Activated naive CD8-positive, alpha-beta T cell treated with anti-CD3 and anti-CD28 coated beads for 36 hours (primary cell): ENCODE data around the gene EIF2S2. TPM values are rescaled to one million over a fixed set of nuclear protein-coding genes. Genes with fewer than 3 reads are reported as not detected.

Experiments
- DNase-seq: peaks from one replicate; pipeline ENCODE4 v3.0.0; 2021
- H3K27ac Mint-ChIP-seq: one replicate; pipeline ENCODE4 v1.8.0; 2022; ENCODE audit warnings: mild to moderate bottlenecking, moderate library complexity, mixed read lengths
- H3K27me3 Mint-ChIP-seq: one replicate; pipeline ENCODE4 v1.8.0; 2022; ENCODE audit warnings: mild to moderate bottlenecking, mixed read lengths
- H3K36me3 Mint-ChIP-seq: one replicate; pipeline ENCODE4 v1.8.0; 2021; ENCODE audit warnings: mild to moderate bottlenecking, mixed read lengths
- H3K4me1 Mint-ChIP-seq: one replicate; pipeline ENCODE4 v1.8.0; 2021; ENCODE audit warnings: mixed read lengths
- H3K4me3 Mint-ChIP-seq: one replicate; pipeline ENCODE4 v1.8.0; 2022; ENCODE audit warnings: mild to moderate bottlenecking, moderate library complexity, mixed read lengths
- H3K9me3 Mint-ChIP-seq: one replicate; pipeline ENCODE4 v1.8.0; 2022; ENCODE audit warnings: mixed read lengths
- total RNA-seq, 2 experiments: library from RNA; stranded (reverse); gene quantifications; one replicate each; pipeline ENCODE4 v1.2.3, GENCODE V29; 2021

EIF2S2 gene
- total RNA-seq, 2 experiments from 2014 or later = 177 to 179 TPM

- H3K27me3 Mint-ChIP-seq = no peaks in the 10 kb centered on the region
- H3K27ac Mint-ChIP-seq = peak overlapping the region; percentile 35
- DNase-seq = no peak
Observed at GRCh38 chr20:34068001-34068400, 44.0 kb downstream of the EIF2S2 start.

DNA sequence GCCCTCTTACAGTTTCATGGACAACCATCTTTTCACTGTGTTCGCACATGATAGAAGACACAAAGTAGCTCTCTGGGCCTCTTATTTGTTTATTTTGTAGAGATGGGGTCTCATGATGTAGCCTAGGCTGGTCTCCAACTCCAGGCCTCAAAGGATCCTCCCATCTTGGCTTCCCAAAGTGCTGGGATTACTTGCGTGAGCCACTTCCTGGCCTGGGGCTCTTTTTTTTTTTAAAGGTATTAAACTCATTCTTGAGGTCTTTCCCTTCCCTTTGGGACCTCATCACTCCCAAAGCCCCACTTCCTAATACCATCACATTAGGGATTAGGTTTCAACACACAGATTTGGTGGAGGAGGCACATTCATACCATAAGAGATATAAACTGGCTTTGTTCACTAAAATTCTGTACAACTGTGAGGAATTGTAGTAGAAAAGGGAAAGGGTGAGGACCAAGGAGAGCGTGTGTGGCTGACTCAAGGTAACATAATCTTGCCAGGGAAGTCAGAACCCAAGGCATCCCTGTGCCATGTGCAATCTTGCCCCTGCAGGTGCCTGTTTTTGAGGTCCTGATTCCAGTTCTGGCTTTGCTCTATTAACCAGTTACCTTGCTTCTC, 45.5 kb downstream of the EIF2S2 start:
- Mint-ChIP-seq H3K27me3 (no peaks in the 10 kb centered on the region), H3K36me3 (no peaks in the 10 kb centered on the region), H3K9me3 (no peaks in the 10 kb centered on the region), H3K27ac (no peak overlapping the region), H3K4me1 (peaks cover 44% of the 10 kb centered on the region), H3K4me3 (no peak overlapping the region)
- DNase-seq = no peak

More at GRCh38 chr20:34068001-34068400, 44.0 kb downstream of the EIF2S2 start:
- Mint-ChIP-seq H3K36me3 (no peaks in the 10 kb centered on the region), H3K4me3 (no peak overlapping the region), H3K9me3 (no peaks in the 10 kb centered on the region), H3K4me1 (peaks cover 37% of the 10 kb centered on the region)

DNA sequence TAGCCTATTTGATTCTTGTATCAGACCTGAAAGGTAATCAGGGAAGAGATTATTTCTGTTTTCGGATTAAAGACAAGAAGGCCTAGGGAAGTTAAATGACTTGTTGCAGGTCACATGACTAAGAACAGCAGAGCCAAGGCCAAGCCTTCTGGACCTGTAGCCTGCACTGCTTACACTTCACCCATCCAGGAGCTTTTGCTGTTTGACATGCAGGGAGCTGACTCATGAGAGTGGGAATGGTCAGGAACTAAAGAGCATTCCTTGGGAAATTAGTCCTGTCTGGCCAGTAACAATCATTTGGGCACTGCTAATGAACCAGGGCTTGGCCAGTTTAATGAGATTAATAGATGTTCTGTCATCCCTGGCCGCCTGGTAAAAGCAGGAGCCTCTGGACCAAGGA, 46.8 kb downstream of the EIF2S2 start:
- Mint-ChIP-seq H3K4me3 (no peak overlapping the region), H3K4me1 (peaks cover 51% of the 10 kb centered on the region), H3K36me3 (no peaks in the 10 kb centered on the region), H3K9me3 (no peaks in the 10 kb centered on the region), H3K27ac (peak overlapping the region; percentile 74), H3K27me3 (no peaks in the 10 kb centered on the region)
- DNase-seq = no peak

DNA sequence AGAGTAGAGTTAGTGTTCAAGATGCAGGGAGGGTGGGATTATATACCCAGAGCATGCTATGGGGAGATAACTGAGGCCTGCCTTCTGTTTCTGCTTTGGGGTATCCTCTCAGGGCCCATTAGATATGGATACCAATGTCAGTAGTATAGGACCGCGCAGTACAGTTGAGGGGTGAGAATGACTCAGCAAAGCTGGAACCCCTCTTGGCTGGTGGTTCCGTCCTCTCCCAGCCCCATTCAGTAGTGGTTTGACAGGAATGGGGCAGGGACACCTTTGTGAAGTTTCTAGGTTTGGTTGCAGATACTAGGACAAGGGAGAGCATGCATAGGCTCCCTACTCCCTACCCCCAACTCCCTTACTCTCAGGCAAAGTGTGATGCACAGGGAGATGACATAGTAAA, 47.8 kb downstream of the EIF2S2 start:
- Mint-ChIP-seq H3K27me3 (no peaks in the 10 kb centered on the region), H3K36me3 (no peaks in the 10 kb centered on the region), H3K27ac (peak overlapping the region; percentile 21), H3K4me3 (no peak overlapping the region), H3K4me1 (peaks cover 50% of the 10 kb centered on the region), H3K9me3 (no peaks in the 10 kb centered on the region)
- no peak for DNase-seq

GRCh38 chr20:34062570-34063482, 49.2 kb downstream of the EIF2S2 start:
- no peak for DNase-seq
- H3K36me3 Mint-ChIP-seq = no peaks in the 10 kb centered on the region
- peaks cover 49% of the 10 kb centered on the region for H3K4me1 Mint-ChIP-seq
- H3K27ac Mint-ChIP-seq = no peak overlapping the region
- H3K9me3 Mint-ChIP-seq = no peaks in the 10 kb centered on the region
- H3K27me3 Mint-ChIP-seq = no peaks in the 10 kb centered on the region
- H3K4me3 Mint-ChIP-seq = no peak overlapping the region

GRCh38 chr20:34061695-34062094, 50.3 kb downstream of the EIF2S2 start:
- no peak for DNase-seq
- no peak overlapping the region for H3K27ac Mint-ChIP-seq
- H3K9me3 Mint-ChIP-seq = no peaks in the 10 kb centered on the region
- peaks cover 48% of the 10 kb centered on the region for H3K4me1 Mint-ChIP-seq
- H3K36me3 Mint-ChIP-seq = no peaks in the 10 kb centered on the region
- no peaks in the 10 kb centered on the region for H3K27me3 Mint-ChIP-seq
- no peak overlapping the region for H3K4me3 Mint-ChIP-seq

GRCh38 chr20:34060970-34061369, 51.1 kb downstream of the EIF2S2 start:
- Mint-ChIP-seq H3K27me3 (no peaks in the 10 kb centered on the region), H3K9me3 (no peaks in the 10 kb centered on the region), H3K27ac (no peak overlapping the region), H3K4me1 (peaks cover 54% of the 10 kb centered on the region), H3K36me3 (no peaks in the 10 kb centered on the region), H3K4me3 (no peak overlapping the region)
- DNase-seq = no peak

DNA sequence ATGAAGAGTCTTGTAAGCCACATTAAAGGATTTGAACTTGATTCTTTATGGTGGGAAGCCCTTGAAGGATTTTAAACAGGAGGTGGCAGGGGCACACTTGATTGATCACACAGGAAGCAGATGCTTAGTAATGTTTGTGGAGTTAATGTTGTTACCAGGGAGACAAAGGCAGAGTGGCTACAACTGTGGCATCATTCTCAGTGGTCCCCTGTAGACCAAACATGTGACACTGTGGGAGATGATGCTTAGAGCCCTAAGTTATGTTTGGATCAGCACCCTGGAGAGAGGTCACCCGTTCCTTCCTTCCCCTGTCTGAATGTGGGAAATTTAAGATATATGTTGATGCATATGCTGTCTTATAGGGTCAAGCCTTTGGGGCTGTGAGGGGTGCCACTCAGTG, 53.2 kb downstream of the EIF2S2 start:
- H3K27ac Mint-ChIP-seq = no peak overlapping the region
- peaks cover 64% of the 10 kb centered on the region for H3K4me1 Mint-ChIP-seq
- H3K36me3 Mint-ChIP-seq = peaks cover 3% of the 10 kb centered on the region
- no peaks in the 10 kb centered on the region for H3K27me3 Mint-ChIP-seq
- no peaks in the 10 kb centered on the region for H3K9me3 Mint-ChIP-seq
- H3K4me3 Mint-ChIP-seq = no peak overlapping the region
- no peak for DNase-seq

- H3K4me1 Mint-ChIP-seq = peaks cover 64% of the 10 kb centered on the region
- no peak overlapping the region for H3K27ac Mint-ChIP-seq
- H3K4me3 Mint-ChIP-seq = no peak overlapping the region
- H3K9me3 Mint-ChIP-seq = no peaks in the 10 kb centered on the region
- no peaks in the 10 kb centered on the region for H3K27me3 Mint-ChIP-seq
- peaks cover 6% of the 10 kb centered on the region for H3K36me3 Mint-ChIP-seq
- no peak for DNase-seq
Observed at GRCh38 chr20:34055290-34055689, 56.8 kb downstream of the EIF2S2 start.

- Mint-ChIP-seq H3K4me1 (peaks cover 62% of the 10 kb centered on the region), H3K27me3 (no peaks in the 10 kb centered on the region)
Observed at GRCh38 chr20:34052414-34052813, 59.6 kb downstream of the EIF2S2 start.

DNA sequence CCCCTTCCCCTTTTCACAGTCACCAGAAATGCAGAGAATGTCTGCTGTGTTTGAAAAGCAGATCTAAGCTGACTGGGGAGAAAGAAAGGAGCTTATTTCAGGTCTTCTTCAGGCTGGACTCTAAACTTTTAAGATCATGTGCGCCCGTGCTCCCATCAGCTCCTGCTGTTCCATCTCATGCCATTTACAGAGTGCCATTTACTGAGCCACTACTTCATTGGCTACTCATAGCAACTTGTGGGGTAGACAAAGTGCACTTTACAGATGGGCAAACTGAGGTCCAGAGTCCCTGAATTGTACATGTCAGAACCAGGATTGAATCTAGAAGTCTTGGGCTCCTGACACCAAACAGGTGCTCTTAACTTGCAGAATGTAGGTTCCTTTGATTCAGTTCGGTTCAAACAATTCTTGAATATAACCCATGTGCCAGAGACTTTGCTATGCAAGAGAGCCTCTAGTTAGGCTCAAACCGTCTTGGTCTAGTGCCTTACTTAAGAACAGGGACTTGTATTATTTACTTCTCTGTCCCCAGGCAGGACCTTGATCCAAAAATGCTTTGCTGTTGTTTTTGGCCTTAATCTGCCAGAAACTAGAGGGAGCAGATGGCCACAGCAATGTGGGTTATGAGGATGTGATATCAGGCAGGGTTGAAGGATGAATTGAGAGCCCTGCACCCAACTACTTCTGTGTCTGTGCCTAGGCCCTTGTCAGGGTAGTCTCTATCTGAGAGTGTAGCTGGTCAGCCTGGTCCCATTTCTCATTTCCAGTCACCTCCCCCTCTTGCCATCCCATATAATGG, 61.9 kb downstream of the EIF2S2 start:
- H3K36me3 Mint-ChIP-seq = peaks cover 6% of the 10 kb centered on the region
- H3K4me3 Mint-ChIP-seq = no peak overlapping the region
- H3K9me3 Mint-ChIP-seq = no peaks in the 10 kb centered on the region
- no peak for DNase-seq
- no peaks in the 10 kb centered on the region for H3K27me3 Mint-ChIP-seq
- no peak overlapping the region for H3K27ac Mint-ChIP-seq
- H3K4me1 Mint-ChIP-seq = peaks cover 58% of the 10 kb centered on the region

More at GRCh38 chr20:34052414-34052813, 59.6 kb downstream of the EIF2S2 start:
- Mint-ChIP-seq H3K27ac (no peak overlapping the region), H3K9me3 (no peaks in the 10 kb centered on the region), H3K4me3 (no peak overlapping the region), H3K36me3 (peaks cover 6% of the 10 kb centered on the region)
- no peak for DNase-seq

- H3K36me3 Mint-ChIP-seq = peaks cover 6% of the 10 kb centered on the region
- no peak overlapping the region for H3K27ac Mint-ChIP-seq
- H3K9me3 Mint-ChIP-seq = no peaks in the 10 kb centered on the region
- no peak overlapping the region for H3K4me3 Mint-ChIP-seq
- H3K27me3 Mint-ChIP-seq = no peaks in the 10 kb centered on the region
- peaks cover 56% of the 10 kb centered on the region for H3K4me1 Mint-ChIP-seq
- no peak for DNase-seq
Observed at GRCh38 chr20:34049389-34049788, 62.7 kb downstream of the EIF2S2 start.

- H3K4me1 Mint-ChIP-seq = peaks cover 57% of the 10 kb centered on the region
- no peaks in the 10 kb centered on the region for H3K9me3 Mint-ChIP-seq
- H3K4me3 Mint-ChIP-seq = no peak overlapping the region
- peaks cover 8% of the 10 kb centered on the region for H3K36me3 Mint-ChIP-seq
- DNase-seq = no peak
- no peaks in the 10 kb centered on the region for H3K27me3 Mint-ChIP-seq
- H3K27ac Mint-ChIP-seq = no peak overlapping the region
Observed at GRCh38 chr20:34047917-34048316, 64.1 kb downstream of the EIF2S2 start.

DNA sequence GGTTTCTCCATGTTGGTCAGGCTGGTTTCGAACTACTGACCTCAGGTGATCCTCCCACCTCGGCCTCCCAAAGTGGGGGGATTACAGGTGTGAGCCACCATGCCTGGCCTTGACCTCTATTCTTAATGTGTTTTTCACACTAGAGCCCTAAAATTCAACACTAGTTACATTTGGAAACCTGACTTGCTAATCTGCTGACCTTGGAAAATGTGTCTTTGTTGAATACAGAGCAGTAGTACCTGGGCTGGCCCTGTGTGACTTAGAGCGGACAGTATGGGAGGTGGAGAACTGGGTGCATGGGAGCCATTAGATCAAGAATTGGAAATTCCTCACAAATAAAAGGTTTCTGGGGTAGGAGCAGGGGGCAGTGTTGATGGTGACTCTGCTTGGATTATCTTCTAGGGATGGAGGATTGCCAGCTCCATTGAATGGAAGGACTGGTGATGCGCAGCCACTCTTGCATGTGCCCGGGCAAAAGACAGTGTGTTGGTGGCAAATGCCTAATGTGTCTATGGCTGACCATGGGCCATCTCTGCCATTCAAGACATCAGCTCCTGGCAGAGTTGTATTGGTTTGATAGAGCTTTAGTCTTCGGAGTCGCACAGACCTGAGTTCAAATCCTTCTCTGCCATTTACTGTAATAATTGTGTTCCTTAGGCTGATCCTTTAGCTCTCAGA, 64.9 kb downstream of the EIF2S2 start:
- DNase-seq = no peak
- Mint-ChIP-seq H3K27ac (no peak overlapping the region), H3K4me3 (no peak overlapping the region), H3K9me3 (no peaks in the 10 kb centered on the region), H3K4me1 (peaks cover 58% of the 10 kb centered on the region), H3K36me3 (peaks cover 8% of the 10 kb centered on the region), H3K27me3 (no peaks in the 10 kb centered on the region)
